Measurements from ENCODE around the gene SLC12A8. TPM values are rescaled to one million over a fixed set of nuclear protein-coding genes. Genes with fewer than 3 reads are reported as not detected.

Gene SLC12A8
- total RNA-seq, 1 donor from 2014 or later = 9.0 TPM

DNA sequence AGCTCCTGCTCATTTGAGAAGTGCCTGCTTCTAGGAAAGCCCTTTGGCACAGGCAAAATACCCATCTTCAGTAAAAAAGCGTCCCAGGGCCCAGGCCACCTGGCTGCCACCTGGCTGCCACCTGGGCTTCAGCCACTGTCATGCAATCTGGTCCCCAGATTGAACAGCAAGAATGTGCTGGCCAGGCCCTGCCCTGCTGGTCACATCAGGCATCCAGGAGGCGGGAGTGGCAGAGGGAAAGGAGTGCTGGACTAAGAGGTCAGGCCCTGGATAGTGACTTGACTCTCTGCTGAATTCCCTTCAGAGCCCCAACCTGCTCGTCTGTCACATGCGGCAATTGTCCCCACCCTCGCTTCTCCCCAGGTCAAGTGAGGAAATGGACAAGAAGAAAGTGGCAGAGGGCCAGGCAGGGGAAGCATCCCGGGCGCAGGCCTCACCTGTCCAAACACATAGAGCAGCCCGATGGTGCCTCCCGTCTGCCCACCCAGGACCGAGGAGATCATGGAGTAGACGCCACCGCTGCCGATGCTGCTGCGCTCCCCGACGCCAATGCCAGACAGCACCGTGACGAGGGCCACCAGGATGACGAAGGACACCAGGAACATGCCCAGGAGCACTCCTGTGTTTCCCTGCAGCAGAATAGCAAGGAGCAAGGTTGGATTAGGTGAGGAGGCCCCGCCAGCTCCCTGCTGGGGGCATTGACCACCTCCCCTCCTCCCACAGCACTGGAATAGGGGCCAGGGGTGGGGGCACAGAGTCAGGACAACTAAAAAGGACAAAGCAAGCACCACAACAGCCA is 25.5 kb downstream of the SLC12A8 start:
- DNase-seq = no peak

DNA sequence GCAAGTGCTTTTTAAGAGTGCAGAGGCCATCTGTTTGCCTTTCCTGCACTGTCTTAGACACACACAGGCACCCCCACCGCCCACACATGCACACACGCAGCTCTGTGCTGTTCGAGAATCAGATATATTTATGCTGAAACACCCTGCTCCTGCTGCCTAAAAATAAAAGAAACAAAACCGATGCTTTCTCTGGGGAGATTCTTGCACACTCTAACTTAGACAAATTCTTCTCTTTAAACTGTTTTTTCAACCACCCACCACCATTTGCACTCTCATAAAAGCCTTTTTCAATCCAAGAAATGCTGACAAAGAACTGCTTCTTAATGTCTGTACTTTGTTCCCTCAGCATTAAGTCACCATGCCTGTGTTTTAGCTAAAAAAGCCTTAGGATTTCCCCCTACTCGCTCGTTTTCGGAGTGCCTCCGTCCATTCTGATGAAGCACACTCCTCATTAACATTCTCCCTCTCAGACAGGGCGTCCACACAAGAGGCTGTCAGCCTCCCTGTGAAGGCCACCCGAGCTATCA is 26.2 kb downstream of the SLC12A8 start:
- peak; percentile 65 for DNase-seq

- DNase-seq = no peak
Observed at GRCh38 chr3:125185805-125186204, 26.7 kb downstream of the SLC12A8 start.

GRCh38 chr3:125179884-125180240 is 32.7 kb downstream of the SLC12A8 start:
- no peak for DNase-seq

DNA sequence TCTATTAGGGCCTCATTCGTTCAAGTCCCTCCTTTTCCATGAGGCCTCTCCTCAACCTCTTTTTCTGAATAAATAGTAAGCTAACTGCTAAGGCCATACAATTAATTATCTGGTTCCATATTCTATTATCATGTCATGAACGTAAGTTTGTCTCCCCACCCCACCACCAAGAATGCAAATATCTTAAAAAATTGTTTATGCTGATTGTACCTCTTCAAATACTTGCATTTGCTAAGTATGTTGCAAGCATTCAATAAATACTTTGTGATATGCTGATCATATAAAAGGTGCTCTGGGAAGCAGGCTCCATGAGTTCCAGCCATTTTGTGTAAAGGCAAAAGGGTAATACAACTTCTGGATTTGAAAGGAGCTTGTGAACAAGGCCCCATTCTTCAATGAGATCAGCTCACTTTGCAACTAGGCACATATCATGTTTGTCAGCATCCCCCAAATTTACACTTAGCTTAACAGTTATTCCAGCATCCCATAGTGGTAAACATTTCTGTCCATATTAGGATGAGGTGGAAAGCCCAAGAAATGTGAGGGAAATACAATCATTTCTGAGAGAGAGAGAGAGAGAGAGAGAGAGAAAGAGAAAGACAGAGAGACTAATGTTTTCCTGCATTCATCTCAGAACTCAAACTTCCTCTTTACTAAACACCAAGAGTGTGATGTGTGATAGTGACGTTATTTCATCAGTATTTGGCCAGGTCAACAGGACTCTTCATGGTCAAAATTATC is 33.2 kb downstream of the SLC12A8 start:
- no peak for DNase-seq

DNA sequence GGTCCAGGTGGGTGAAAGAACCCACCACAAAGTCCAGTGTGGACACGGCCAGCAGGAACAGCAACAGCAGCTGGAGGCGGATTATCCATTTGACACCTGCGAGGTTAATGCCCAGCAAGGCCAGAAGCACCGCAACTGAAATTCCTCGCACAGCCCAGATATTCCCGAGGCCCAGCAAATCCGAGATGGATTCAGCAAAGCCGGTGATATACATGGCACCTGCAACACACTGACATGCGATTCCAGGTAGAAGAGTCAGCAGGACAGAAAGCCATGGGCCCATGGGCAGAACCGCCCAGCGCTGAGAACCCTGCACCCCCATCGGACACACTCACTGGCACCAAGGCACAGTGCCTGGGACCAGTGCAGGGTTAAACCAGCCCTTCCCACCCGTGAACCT is 34.8 kb downstream of the SLC12A8 start:
- no peak for DNase-seq

GRCh38 chr3:125175295-125176078 is 37.1 kb downstream of the SLC12A8 start:
- DNase-seq = peak; percentile 37

DNA sequence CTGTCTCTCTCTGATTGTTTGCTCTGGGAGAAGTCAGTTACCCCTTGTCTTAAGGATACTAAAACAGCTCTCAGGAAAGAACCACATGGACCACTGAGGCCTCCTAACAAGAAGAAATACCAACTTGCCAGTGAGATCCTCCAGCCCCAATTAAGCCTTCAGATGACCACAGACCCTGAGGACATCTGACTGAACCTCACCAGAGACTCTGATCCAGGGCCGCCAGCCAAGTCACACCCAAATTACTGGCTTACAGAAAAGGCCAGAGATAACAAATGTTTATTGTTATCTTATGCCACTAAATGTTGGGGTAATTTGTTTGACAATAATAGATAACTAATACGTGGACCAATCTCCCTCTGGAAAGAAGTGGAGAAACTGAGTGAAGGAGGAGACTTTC is 40.2 kb downstream of the SLC12A8 start:
- DNase-seq = no peak

GRCh38 chr3:125168711-125169393 is 43.7 kb downstream of the SLC12A8 start:
- no peak for DNase-seq

GRCh38 chr3:125166599-125167136 is 45.9 kb downstream of the SLC12A8 start:
- DNase-seq = no peak

DNA sequence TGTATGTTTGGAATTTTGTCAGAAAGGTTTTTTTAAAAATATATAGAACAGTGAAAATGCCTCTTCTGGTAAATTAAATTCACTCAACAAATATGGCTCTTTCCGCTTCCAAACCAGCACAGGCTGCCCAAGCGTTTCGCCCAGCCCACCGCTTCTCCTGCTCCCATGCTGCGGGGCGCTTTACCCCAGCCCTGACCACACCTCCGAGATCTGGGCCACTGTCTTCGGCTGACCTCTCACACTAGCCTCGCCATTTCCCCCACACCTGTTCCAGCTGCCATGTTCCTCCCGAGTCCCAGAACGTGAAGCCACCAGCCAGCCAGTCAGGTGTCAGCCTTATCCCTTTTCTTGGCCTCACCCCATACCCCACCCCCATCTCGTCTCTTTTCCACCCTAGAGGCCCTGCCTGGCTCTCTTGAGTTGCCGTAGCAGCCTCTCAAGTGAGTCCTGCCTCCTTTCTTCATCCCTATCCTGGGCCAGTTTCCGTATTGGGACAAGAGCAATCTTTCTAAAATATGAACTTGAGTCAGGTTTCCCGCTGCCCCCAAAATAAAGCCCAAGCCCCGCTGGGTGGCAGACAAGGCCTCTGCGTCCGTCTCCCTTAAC is 46.5 kb downstream of the SLC12A8 start:
- DNase-seq = no peak

DNA sequence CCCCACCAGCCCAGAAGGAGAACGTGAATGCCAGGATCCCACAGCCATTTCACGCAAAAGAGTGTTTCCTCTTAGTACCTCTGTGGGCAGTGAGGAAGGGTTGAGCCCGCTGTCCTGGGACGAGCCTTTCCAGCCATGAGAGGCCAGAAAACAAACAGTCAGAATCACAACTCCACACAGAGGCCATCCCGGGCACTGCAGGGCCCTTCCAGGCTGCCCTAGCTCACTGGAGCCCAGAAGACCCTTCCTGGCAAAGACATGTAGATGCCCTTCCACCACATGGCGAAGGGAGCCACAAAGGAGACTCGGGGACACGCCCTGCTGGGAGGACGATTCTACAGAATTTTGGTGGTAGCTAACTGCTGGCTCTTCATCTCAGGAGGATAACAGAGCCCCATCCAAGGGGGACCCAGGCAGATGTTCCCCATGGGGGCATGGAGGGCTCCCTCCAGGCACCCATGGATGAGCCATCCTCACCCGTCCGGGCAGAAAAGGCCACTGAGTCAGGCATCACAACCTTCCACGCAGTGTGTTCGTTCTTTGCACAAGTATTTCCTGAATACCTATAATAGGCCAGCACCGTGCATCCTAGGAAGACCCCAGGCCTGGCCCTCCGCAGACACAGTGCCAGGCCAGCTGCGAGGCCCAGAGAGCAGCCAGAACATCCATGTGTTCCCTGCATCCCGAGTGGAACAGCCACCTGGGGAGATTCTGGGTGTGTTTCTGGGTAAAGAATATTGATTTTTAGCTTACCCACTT is 47.2 kb downstream of the SLC12A8 start:
- peak; percentile 47 for DNase-seq

DNA sequence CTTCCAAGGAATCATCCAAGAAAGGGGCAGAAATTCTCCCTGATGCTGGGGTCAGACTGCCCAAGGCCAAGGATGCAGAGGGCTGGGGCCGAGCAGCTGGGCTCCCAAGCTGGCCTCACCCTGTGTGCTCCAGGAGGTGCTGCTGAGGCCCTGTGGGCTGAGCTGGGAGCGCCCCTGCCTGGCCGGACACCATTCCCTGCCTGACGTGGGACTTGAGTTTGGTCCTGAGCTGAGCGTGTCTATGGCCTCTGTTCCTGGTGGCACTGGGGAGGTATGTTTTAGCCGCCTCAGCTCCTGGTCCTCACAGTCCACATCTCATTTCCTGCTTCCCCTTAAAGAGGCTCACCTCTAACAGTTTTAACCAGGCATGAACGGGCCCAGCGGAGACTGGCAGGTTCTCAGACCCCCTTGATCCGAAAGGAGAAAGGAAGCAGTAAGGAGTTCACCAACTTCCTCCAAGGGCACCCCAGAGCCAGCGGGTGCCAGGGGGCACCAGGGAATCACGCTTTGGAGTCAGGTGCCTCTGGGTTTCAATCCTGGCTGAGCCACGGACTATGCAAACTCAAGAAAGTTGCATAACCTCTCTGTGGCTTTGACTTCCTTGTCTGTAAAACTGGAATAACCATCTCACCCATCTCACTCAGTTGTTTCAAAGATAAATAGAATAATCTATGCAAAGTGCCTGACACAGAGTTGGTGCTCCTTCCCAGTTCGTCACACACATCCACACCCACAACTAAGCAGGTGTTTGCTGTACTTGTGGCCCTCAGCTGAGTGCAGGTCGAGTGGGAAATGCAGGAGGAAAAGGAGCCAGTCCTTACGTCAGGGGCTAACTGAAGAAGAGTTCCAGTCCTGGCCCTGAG is 48.6 kb downstream of the SLC12A8 start:
- DNase-seq = no peak

- no peak for DNase-seq
Observed at GRCh38 chr3:125161607-125162219, 50.8 kb downstream of the SLC12A8 start.

GRCh38 chr3:125160606-125161371 is 51.8 kb downstream of the SLC12A8 start:
- DNase-seq = no peak

DNA sequence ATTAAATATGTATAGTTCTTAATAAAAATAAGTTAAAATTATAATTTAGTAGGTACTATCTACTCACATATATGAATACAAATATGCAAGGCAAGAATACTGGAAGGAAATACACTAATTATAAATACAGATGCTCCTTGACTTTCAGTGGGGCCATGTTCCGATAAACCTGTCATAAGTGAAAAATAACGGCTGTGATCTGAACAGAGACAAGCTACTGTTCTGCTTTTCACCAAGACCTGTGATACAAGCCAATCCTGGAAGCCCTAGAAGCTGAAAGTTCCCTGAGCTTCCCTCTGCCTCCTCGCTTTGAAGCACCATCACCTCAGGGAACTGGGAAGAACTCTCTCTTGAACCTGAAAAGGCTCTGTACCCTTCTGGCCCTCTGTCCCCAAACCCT is 55.4 kb downstream of the SLC12A8 start:
- no peak for DNase-seq

- DNase-seq = peak; percentile 75
Observed at GRCh38 chr3:125156456-125156855, 56.1 kb downstream of the SLC12A8 start.

GRCh38 chr3:125154800-125155269 is 57.7 kb downstream of the SLC12A8 start:
- DNase-seq = no peak

Measured in tongue (tissue), 2 donors.